K562 (cell line): ENCODE results near the gene AKAP13. TPM values are rescaled to one million over a fixed set of nuclear protein-coding genes. Genes with fewer than 3 reads are reported as not detected.

ENCODE experiments used
- ATAC-seq: fragments of 200-7000 bp; cut with Tn5 transposase; 3 replicates; pipeline ENCODE4 v1.9.1; 2020; ENCODE audit warnings: moderate library complexity
- BruUV-seq: library from RNA; stranded (reverse); fragments of 400-500 nt; replicated peaks from 2 replicates; lab custom pipeline; 2021; lab: Mats Ljungman, UMichigan
- CTCF ChIA-PET: fragments of 300-600 bp; formaldehyde crosslinking; extraction: SDS; loops from one replicate; lab custom pipeline; 2021; ENCODE audit warnings: low intra/inter-chr PET ratio; lab: Yijun Ruan, JAX
- POLR2A ChIA-PET: fragments of 300-600, 350-650 bp; sonication (Branson Sonifier 250); formaldehyde crosslinking; extraction: SDS; loops from one replicate; lab custom pipeline; 2021; ENCODE audit warnings: antibody characterized with exemption, inconsistent platforms; lab: Yijun Ruan, JAX
- DNase-seq, 4 experiments: peaks; one replicate each; pipeline versions ENCODE4 v3.0.0 to v3.0.0-alpha.2; 2011 to 2018; ENCODE audit warnings: low spot score in 3 of 4, mixed read lengths in 3 of 4; ENCODE audit errors: extremely low read depth in 1 of 4
- FAIRE-seq: peaks from 2 replicates; lab custom pipeline; 2011; peaks lifted over from hg19 to GRCh38; lab: Jason Lieb, UNC
- H2AFZ ChIP-seq: 2 replicates; pipeline ENCODE4 v1.6.0; 2011; ENCODE audit warnings: low read depth, low read length, control low read depth, inconsistent platforms
- H3K27ac ChIP-seq: fragments of 200-600 bp; 3 replicates; pipeline ENCODE4 v1.8.0; 2011; ENCODE audit warnings: low read depth, mild to moderate bottlenecking, control low read depth, inconsistent platforms, low read length, moderate library complexity, mixed read lengths; ENCODE audit errors: extremely low read depth
- H3K27me3 ChIP-seq, 2 experiments: fragments of 300-600 bp in 1 of 2; 2 replicates in 1 of 2; 3 replicates in 1 of 2; pipeline versions ENCODE4 v1.6.0 to v1.8.0; 2011; ENCODE audit warnings: inconsistent platforms in 2 of 2, low read length in 2 of 2, mild to moderate bottlenecking in 1 of 2, mixed read lengths in 1 of 2, moderate library complexity in 1 of 2; ENCODE audit not compliant: control insufficient read depth in 2 of 2, insufficient read depth in 2 of 2
- H3K36me3 ChIP-seq: fragments of 300-600 bp; 3 replicates; pipeline ENCODE4 v1.8.0; 2011; ENCODE audit warnings: mild to moderate bottlenecking, low read length, inconsistent platforms; ENCODE audit not compliant: control insufficient read depth, insufficient read depth
- H3K4me1 ChIP-seq, 2 experiments: fragments of 200-600 bp in 1 of 2; replicated peaks in 1 of 2; 2 replicates in 1 of 2; 3 replicates in 1 of 2; pipeline versions ENCODE4 v1.5.1 to v1.8.0; 2011; ENCODE audit warnings: inconsistent platforms in 2 of 2, low read length in 2 of 2, mild to moderate bottlenecking in 1 of 2, mixed read lengths in 1 of 2, moderate library complexity in 1 of 2; ENCODE audit not compliant: control insufficient read depth in 2 of 2, insufficient read depth in 2 of 2
- H3K4me2 ChIP-seq: 2 replicates; pipeline ENCODE4 v1.6.1; 2011; ENCODE audit warnings: low read length, control low read depth, inconsistent platforms, mixed read lengths; ENCODE audit not compliant: insufficient read depth
- H3K4me3 ChIP-seq: fragments of 200-600 bp; sonication (generic), shearing (Covaris generic); 2 replicates; pipeline ENCODE4 v1.5.1; 2016; ENCODE audit warnings: control low read depth, inconsistent platforms
- H3K79me2 ChIP-seq: fragments of 200-600 bp; 3 replicates; pipeline ENCODE4 v1.8.0; 2011; ENCODE audit warnings: low read length, inconsistent platforms; ENCODE audit not compliant: control insufficient read depth, insufficient read depth
- H3K9ac ChIP-seq, 2 experiments: 2 replicates each; pipeline versions ENCODE4 v1.6.0 to v1.6.1; 2011; ENCODE audit warnings: low read depth in 2 of 2, low read length in 2 of 2, control low read depth in 1 of 2, inconsistent platforms in 1 of 2, mild to moderate bottlenecking in 1 of 2, mixed read lengths in 1 of 2; ENCODE audit not compliant: insufficient read depth in 1 of 2
- H3K9me1 ChIP-seq: one replicate; pipeline ENCODE4 v1.6.0; 2011; ENCODE audit warnings: inconsistent platforms, mild to moderate bottlenecking, low read length, moderate library complexity; ENCODE audit not compliant: control insufficient read depth, insufficient read depth
- H3K9me3 ChIP-seq: replicated peaks from 2 replicates; pipeline ENCODE4 v1.5.1; 2011; ENCODE audit warnings: low read depth, low read length, inconsistent platforms; ENCODE audit not compliant: control insufficient read depth, insufficient read depth
- H4K20me1 ChIP-seq: replicated peaks from 2 replicates; pipeline ENCODE4 v1.6.1; 2011; ENCODE audit warnings: low read length, inconsistent platforms, mixed read lengths; ENCODE audit not compliant: control insufficient read depth, insufficient read depth
- CC2D1A ChIP-seq: fragments of 450-650 bp; IDR thresholded peaks from 2 replicates; pipeline ENCODE4 v1.6.1; 2017; ENCODE audit warnings: mild to moderate bottlenecking
- EP300 ChIP-seq: IDR thresholded peaks from 2 replicates; pipeline ENCODE4 v1.6.1; 2012; ENCODE audit warnings: low read length, improper control_type of control experiment
- HES1 ChIP-seq: fragments of 450-650 bp; IDR thresholded peaks from 2 replicates; pipeline ENCODE4 v1.6.1; 2016; ENCODE audit warnings: low read depth, mild to moderate bottlenecking, moderate library complexity
- RBM22 ChIP-seq: fragments of 200-400 bp; formaldehyde crosslinking; IDR thresholded peaks from 2 replicates; pipeline ENCODE4 v1.6.1; 2018; ENCODE audit warnings: low read length, low read depth; ENCODE audit not compliant: poor library complexity, severe bottlenecking
- SNAPC5 ChIP-seq: fragments of 250-450 bp; sonication (Bioruptor Pico); IDR thresholded peaks from 2 replicates; pipeline ENCODE4 v1.8.0; 2021; ENCODE audit warnings: moderate library complexity, mild to moderate bottlenecking, inconsistent platforms
- SREBF1 ChIP-seq: fragments of 150-350 bp; IDR thresholded peaks from 2 replicates; pipeline ENCODE4 v1.6.1; 2014; ENCODE audit warnings: antibody characterized with exemption, low read depth, low read length, borderline replicate concordance
- ZNF121 ChIP-seq: sonication (generic); formaldehyde crosslinking; conservative IDR thresholded peaks from 2 replicates; pipeline ENCODE4 v1.8.0; 2022; ENCODE audit warnings: missing genetic modification reagents
- whole genome bisulfite sequencing: fragments of 100-300 bp; shearing (Covaris generic); methylation state at CpG from one replicate; pipeline ENCODE4 v1.1.6; 2016; ENCODE audit warnings: low coverage, mixed read lengths; ENCODE audit not compliant: insufficient coverage; ENCODE audit errors: missing lambda C conversion rate; 5-methylcytosine and 5-hydroxymethylcytosine counted together
- in situ Hi-C: fragments of 300-500 bp; cut with MboI; formaldehyde crosslinking; loops from 4 replicates; pipeline ENCODE4 v1.15.0; 2018; ENCODE audit warnings: inconsistent platforms, mixed read lengths
- intact Hi-C: fragments of 100-400 bp; cut with micrococcal nuclease; formaldehyde crosslinking; loops from 2 replicates; pipeline ENCODE4 v1.14.2; 2022
- polyA plus RNA-seq, 8 experiments: library from polyadenylated mRNA; depleted of rRNA in 4 of 8; stranded (reverse) in 5 of 8; unstranded in 3 of 8; fragments of >200 nt; fragmentation: Nextera tagmentation in 2 of 8; fragmentation: Illumina TruSeq in 1 of 8; extraction: Ambion mirVana in 2 of 8; extraction: Trizol in 1 of 8; gene quantifications; 2 replicates each; pipeline versions ENCODE4 v1.2.1 to v1.2.3, GENCODE V29; 2011 to 2014; ENCODE audit warnings: inconsistent platforms in 1 of 8, missing spikeins in 1 of 8
- total RNA-seq, 7 experiments: library from RNA; depleted of rRNA in 6 of 7; stranded (reverse); fragments of >200 nt in 6 of 7; fragmentation: Illumina TruSeq in 2 of 7; extraction: Trizol in 2 of 7; gene quantifications; 2 replicates each; pipeline versions ENCODE4 v1.2.1 to v1.2.3, GENCODE V29; 2011 to 2021; ENCODE audit warnings: low replicate concordance in 1 of 7

AKAP13 gene
- total and polyA plus RNA-seq, 9 of the 15 experiments (the other 6 are each of a cell fraction or from before 2014, with no cell fraction given): 0.03 to 1.7 (median 0.42) TPM

DNA sequence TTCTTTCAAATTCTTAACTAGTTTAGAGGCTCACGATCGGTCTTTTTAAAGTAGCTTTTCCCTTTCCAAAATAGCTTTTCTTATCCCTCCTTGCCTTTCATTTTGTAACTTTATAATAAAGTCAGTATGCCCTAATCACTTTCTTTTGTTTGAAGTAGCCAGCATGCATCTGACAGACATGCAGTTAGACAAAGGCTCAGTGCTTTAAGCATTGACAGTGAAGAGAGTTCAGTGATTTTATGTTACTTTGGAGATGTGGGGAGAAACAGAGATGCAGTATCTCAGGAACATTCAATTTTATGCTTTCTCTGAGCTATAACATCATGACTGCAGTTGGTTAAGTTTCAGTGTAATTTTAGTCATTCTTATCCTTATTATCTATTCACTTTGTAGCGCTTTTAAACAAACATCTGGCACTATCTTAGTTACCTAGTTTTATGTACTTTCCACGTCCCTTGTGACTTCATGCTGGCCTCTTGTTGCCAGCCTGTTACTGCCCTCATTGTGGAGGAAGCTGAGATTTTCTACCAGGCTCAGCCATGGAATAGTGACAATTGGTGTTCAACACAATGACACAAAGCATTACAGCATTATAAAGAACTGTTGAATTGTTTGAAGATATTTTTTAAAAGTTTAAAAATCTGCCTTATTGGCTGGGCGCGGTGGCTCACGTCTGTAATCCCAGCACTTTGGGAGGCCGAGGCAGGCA lies 90.3 kb downstream of the AKAP13 start:
- H3K27ac ChIP-seq: no peak overlapping the region
- WGBS: 0% methylated on average over 8 of the region's 8 CpGs
- TF ChIP-seq SREBF1: no peak
- TF ChIP-seq EP300: no peak
- no peak for TF ChIP-seq RBM22
- TF ChIP-seq ZNF121 (CRISPR knock-in tag): no peak
- TF ChIP-seq CC2D1A: no peak
- no peak for TF ChIP-seq SNAPC5
- no peak for TF ChIP-seq HES1
- BruUV-seq: no TSS peak
- DNase-seq: no peak
- FAIRE-seq: no peak
- CTCF ChIA-PET: no interaction called here
- H3K9ac ChIP-seq: no peak overlapping the region
- intact Hi-C loops (no loop called here), in situ Hi-C loops (no loop called here)
- POLR2A ChIA-PET: interaction anchor here (0.7 kb wide), 1 partner anchor 9 kb away, joined by 3 read pairs; no protein-coding TSS in a partner anchor
- no peaks in the 10 kb centered on the region for H3K9me1 ChIP-seq
- no peaks in the 10 kb centered on the region for H4K20me1 ChIP-seq
- H3K9me3 ChIP-seq: no peaks in the 10 kb centered on the region
- H3K36me3 ChIP-seq: no peaks in the 10 kb centered on the region
- H3K79me2 ChIP-seq: no peaks in the 10 kb centered on the region
- no peaks in the 10 kb centered on the region for H3K4me1 ChIP-seq
- H2AFZ ChIP-seq: no peak overlapping the region
- no peak for ATAC-seq
- no peak overlapping the region for H3K4me3 ChIP-seq
- H3K4me2 ChIP-seq: no peak overlapping the region
- no peaks in the 10 kb centered on the region; a peak in 1 of 5 replicates for H3K27me3 ChIP-seq
